ENCODE data around the gene SPSB3.

The SPSB3 gene

GRCh38 chr16:1788708-1789100, 6.3 kb upstream of the SPSB3 start:
- DNase-seq: peak in 1 of 5 donors; percentile 1

GRCh38 chr16:1788095-1788707, 5.8 kb upstream of the SPSB3 start:
- DNase-seq: peak in 2 of 5 donors; percentile 4 to 6

- no peak for DNase-seq
These were observed 5.1 kb upstream of the SPSB3 start for GRCh38 chr16:1787322-1788094.

- no peak for DNase-seq
These were observed 4.6 kb upstream of the SPSB3 start for GRCh38 chr16:1787056-1787321.

- peak in 2 of 5 donors; percentile 1 to 6 for DNase-seq
These were observed 4.1 kb upstream of the SPSB3 start for GRCh38 chr16:1786242-1787055.

GRCh38 chr16:1785846-1786170, 3.4 kb upstream of the SPSB3 start:
- DNase-seq: no peak

- no peak for DNase-seq
These were observed 2.8 kb upstream of the SPSB3 start for GRCh38 chr16:1784977-1785845.

GRCh38 chr16:1781758-1782407, 488 bp downstream of the SPSB3 start:
- peak in 4 of 5 donors; percentile 21 to 34 (median 24) for DNase-seq

- DNase-seq: peak in 1 of 5 donors; percentile 9
These were observed 1.1 kb downstream of the SPSB3 start for GRCh38 chr16:1781254-1781653.

GRCh38 chr16:1780677-1781072, 1.7 kb downstream of the SPSB3 start:
- no peak for DNase-seq

GRCh38 chr16:1779741-1780676, 2.4 kb downstream of the SPSB3 start:
- peak in 2 of 5 donors; percentile 2 to 12 for DNase-seq

- peak in 2 of 5 donors; percentile 5 for DNase-seq
These were observed 3.1 kb downstream of the SPSB3 start for GRCh38 chr16:1779234-1779701.

GRCh38 chr16:1778200-1779179, 3.9 kb downstream of the SPSB3 start:
- peak in 2 of 5 donors; percentile 2 to 10 for DNase-seq

GRCh38 chr16:1777375-1778199, 4.8 kb downstream of the SPSB3 start:
- peak in 1 of 5 donors; percentile 10 for DNase-seq

GRCh38 chr16:1776991-1777374, 5.4 kb downstream of the SPSB3 start:
- DNase-seq: peak in 1 of 5 donors; percentile 1

- no peak for DNase-seq
These were observed 5.8 kb downstream of the SPSB3 start for GRCh38 chr16:1776672-1776955.

- DNase-seq: no peak
These were observed 6.3 kb downstream of the SPSB3 start for GRCh38 chr16:1775846-1776671.

Data from T-helper 1 cell (primary cell).